HG03565 (cell line): ENCODE results near the gene PKD1L1.
"Not testable (repeated sequence)": the region's sequence is repeated elsewhere in the genome, so short reads cannot be mapped to it uniquely, and the experiment has no call there.

Experiments
- ATAC-seq: cut with Tn5 transposase; IDR thresholded peaks from one replicate; pipeline ENCODE4 v1.9.1; 2021; ENCODE audit warnings: mild to moderate bottlenecking, moderate library complexity; ENCODE audit not compliant: unreplicated experiment

Gene PKD1L1

DNA sequence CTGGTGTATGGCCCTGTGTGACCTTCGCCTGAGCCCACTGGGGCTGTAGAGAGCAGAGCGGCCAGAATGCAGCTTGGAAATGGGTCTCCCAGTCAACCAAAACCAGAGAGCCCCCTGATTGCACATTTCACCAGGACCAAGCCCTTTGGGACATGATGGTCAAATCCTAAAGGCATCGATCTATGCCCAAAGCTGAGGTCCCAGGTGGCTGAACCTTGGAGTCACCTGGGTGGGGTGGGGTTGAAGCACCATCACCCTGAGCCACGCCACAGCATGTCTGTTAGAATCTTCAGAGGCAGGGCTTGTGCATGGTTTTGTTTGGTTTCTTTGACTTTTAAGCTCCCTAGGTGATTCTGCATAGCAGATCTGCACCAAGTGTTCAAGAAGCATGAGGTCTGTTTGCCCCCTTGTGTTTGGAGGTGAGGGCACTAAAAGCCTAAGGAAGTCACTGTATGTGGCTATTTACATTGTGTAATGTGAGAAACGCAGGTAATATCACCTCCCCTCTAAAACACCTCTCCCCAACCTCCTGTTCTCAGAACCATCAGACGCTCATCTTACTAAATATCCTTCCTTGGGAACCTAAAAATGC, 9.6 kb downstream of the PKD1L1 start:
- no peak for ATAC-seq

DNA sequence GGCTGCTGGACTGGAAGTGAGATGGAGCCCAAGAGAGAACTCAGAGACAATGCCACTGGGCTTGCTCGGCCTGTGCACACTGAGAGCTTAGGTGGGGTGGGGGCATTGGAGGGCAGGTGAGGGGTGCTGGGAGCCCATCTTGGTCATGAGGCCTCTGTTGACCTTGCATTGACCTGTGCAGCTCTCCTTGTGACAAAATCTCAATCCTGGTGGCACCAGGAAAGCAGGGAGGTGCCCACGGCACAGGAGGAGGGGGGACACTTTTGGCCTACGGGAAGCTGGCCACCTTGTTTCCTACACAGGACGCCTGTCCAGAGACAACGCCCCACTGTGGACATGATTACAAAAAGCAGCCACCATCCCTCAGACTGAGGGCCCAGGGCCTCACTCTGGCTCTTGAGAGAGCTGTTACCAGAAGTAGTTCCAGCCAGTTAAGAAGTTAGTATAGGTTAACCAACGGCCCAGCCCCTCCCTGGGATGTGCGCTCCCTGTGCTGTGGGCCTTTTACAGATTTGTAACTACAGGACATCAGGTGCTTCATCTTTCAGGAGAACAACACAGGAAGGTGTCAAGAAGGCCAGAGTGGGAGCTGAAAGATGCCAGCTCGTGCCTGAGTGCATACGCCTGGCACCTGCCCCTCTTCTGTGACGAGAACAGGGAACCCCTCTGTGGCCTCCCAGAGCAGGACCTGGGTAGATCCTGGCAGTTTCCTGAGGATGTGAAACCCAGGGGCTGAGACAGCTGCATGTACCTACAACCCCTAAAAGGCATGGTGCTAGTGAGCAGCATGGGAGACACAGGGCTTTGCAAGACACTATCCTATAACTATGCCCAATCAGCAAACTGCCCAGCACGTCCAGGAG, 10.3 kb downstream of the PKD1L1 start:
- peak; percentile 35 for ATAC-seq

DNA sequence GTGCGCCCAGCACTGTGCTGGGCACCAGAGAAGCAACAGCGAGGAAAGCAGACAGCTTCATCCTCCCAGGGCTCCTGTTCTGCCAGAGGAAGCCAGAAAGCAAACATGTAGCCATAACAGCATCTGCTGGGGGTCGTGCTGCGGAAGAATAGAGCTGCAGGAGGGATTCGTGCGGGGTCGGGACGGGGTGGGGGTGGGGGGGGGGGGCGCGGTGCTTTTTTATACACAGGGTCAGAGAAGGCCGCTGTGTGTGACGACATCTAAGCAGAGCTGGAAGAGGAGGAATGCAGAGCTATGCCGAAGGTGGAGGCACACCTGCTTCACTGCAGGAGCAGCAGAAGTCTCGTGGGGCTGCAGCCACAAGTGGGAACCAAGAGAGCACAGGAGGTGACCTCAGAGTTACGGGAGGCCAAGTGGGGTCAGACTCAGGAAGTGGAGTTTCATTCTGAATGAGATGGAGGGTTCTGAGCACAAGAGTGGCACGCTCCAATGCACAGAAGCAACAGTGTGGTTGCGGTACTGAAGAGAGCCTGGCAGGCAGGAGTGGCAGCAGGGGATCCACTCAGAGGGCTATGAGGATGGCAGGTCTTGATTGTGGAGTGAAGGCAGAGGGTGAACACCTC, 11.1 kb downstream of the PKD1L1 start:
- ATAC-seq = peak; percentile 97

DNA sequence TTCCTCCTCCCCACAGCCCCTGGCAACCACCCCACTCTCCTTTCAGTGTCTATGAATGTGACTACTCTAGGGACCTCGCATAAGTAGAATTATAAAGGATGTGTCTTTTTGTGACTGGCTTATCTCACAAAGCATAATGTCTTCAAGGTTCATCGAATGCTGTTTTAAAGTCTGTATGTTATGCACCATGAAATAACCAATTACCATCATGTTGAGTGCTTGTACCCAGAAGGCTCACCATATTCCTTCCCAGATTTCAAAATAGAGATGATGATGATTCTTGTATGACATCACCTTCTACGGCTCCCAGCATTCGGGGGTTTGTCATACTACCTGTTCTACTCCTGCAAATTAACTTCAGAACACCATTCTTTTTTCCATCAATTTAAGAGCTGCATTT, 11.9 kb downstream of the PKD1L1 start:
- no peak for ATAC-seq

DNA sequence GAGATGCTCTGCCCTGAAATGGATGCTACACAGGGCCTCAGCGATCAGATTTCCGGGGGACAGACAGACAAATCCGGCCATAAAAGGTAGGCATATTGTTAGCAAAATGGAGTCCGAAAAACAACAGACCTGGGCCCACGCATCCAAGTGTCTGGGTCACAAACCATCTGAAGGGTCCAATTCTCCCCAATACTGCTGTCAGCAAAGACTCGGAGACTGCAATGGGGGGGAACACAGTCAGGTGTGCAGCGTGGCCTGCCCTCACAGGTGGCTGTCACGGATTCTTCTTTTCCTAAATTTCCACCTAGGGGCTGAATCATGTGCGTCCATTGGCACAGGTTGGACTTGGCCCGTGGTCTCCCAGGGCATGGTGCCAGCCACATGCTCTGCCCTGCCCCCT, 12.9 kb downstream of the PKD1L1 start:
- no peak for ATAC-seq

DNA sequence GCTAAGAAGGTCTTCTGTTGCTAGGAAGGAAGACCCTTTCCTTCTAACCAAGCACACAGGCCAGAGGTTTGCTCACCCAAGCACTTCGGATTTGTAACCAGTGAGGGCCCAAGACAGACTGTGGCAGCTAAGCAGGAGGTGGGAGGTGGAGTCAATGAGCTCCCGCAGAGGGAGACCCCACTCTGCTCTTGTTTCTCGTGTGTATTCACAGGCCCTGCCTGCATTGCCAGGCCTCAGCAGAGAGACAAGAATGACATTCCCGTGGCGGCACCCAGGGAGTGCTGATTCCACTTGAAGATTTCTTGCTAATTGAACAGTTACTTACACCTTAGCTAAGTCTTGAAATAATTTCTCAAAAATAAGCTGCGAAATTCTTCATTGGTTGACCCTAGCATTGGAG, 13.4 kb downstream of the PKD1L1 start:
- no peak for ATAC-seq

DNA sequence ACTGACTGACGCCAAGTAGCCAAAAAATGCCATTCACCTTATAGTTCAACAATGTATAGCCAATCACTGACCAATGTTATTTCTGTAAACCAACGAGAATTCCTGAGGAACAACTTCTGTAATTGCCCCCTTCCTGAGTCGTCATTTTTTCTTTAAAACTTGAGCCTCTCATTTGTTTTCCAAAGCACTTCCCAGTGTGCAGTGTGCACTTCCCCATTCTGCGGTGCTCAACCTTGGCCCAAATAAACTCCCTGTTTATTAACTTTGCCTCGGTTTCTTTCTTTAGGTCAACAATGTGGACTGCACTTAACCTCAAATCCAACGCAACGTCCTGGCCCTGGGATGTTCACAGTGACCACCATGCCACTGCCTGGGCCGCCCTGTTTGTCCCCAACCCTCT, 15.1 kb downstream of the PKD1L1 start:
- ATAC-seq = no peak

DNA sequence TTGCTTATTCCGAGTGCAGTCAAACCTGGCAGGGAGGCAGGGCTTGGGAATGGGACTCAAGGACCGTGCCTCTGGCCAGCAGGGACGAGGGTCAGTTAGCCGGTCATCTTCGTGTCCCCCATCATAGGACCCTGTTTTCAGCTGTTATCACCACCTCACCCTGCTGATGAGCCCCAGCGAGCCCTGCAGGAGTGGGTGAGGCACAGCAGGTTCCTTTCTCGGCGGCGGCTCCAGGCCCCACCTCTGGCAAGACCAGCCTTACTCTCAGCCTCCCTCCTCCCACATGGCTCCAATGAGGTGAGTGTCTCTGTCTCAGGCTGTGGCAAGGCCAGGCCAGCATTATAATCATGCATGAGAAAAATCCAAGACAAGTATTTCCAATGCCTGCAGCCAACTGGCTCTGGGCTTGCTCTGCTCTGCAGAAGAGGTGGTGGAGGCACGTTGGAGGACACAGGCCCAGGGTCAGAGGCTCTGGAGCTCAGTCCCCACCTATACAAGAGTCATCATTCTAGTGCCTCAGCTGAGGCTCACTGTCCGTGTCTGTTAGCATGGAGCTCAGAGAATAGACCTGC, 15.7 kb downstream of the PKD1L1 start:
- ATAC-seq = no peak

DNA sequence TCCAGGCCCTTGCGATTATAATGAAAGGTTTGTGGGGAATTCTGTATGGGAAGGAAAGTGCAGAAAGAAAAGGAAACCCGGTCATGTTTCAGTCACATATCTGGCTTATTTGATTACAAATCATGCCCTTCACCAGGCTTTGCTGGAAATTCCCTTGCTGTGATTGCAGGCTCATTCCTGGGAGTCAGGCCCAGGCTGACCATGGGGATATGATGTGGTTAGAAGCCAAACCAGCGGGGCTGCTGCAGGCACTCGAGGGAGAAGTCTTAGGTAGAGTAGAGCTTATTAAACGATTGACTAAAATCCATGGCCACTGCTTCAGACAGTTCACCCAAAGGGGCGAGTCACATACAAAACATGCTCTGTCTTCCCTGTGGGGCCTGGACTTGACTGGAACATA, 16.2 kb downstream of the PKD1L1 start:
- ATAC-seq = no peak

DNA sequence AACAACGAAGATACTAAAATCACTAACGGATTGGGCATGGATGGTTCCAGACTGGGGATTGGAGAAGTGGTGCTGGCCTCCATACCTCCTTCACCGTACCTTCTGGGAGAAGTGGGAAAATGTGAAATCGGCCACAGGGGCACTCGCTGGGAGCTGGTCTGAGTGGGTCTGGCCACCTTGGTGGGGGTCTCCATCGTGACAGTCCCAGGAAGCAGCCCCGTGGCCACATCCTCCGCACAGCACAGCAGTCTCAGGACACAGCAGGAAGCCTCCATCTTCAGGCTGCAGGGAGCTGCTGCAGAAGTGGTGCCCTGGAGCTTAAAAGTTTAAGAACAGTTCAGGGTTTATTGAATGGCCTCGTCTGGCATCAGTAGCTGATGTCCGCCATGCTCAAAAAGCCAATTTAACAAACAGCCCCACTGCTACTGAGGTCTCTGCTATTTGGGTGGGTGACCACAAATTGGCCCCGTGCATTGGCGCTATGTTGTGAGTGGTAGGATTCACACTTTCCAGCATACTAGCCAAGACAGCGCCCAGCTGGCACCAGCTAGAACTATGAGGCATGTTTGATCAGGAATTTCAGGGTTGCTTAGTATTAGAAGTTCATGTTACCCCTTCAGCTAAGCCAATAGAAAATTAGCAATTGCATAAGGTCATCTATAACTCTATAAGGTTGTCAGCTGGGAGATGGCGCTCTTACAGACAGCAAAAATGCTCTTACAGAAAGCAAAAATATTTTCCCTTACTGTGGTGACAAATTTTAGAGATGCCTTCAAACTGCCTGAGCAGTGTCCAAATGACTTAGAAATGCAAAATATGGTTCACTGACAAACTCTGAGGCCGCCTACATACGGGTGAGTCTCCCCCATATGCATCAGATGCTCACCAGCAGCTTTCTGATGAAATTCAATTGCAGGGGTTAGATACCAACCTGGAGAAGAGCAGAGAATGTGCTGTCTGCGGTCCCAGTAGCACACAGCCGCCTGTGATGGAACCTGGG, 17.0 kb downstream of the PKD1L1 start:
- ATAC-seq = no peak

DNA sequence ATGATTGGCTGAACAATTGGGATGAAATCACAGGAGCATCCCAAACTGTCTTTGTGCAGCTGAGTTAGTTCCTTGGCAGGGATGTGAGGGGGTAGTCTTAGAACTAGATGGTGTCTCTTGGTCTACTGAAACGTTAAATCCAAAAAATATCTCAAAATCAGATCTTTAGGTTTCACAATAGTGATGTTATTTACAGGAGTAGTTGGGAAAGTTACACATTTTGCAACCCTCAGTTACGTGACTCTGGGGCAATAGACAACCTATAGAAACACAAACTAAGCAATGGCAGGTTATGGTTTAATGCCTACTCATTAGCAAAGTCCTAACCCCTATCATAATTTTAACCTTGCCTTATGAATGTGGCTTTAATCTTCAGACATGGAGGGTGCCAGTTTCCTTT, 24.0 kb downstream of the PKD1L1 start:
- no peak for ATAC-seq

DNA sequence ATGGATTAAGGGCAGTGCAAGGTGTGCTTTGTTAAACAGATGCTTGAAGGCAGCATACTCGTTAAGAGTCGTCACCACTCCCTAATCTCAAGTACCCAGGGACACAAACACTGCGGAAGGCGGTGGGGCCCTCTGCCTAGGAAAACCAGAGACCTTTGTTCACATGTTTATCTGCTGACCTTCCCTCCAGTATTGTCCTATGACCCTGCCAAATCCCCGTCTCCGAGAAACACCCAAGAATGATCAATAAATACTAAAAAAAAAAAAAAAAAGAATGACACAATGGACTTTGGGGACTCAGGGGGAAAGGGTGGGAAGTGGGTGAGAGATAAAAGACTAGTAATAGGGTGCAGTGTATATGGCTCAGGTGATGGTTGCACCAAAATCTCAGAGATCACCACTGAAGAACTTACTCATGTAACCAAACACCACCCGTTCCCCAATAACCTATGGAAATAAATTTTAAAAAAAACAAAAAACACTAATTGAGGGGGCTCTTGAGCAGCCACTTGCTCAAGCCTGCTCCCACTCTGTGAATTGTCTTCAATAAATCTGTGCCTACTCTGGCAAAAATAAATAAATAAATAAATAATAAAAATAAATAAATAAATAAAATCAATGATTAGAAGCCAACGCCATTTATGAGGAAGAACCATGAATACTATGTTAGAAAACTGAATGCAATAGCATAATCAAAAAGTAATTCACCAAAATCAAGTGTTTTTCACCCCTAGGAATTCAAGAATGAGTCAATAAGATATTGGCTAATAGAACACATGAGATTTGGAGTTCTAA, 25.0 kb downstream of the PKD1L1 start:
- ATAC-seq = not testable (repeated sequence)

DNA sequence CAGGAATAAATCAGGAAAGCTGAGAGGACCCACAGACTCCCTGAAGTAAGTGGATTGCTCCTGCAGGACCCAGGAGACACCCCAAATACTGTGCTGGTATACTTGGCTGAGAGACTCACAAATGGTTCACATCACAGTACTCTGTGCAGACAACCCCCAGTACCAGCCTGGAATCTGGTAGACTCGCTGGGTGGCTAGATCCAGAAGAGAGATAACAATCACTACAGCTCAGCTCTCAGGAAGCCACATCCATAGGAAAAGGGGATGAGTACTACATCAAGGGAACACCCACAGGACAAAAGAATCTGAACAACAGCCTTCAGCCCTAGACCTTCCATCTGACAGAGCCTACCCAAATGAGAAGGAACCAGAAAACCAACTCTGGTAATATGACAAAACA, 31.8 kb downstream of the PKD1L1 start:
- ATAC-seq = not testable (repeated sequence)

DNA sequence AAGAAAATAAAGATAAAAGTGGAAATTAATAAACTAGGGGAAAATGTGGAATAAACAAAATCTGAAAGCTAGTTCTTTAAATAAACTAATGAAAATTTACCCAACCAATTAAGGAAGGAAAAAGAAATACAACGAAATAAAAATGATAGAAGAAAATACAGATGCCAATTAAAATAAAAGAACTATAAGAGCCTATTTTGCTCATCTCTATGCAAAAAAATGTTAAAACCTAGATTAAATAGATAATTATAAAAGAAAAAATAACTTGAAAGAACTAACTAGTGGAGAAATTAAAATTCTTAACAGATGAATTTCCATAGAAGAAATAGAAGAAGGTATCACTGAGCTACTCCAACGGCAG, 32.7 kb downstream of the PKD1L1 start:
- ATAC-seq = no peak

DNA sequence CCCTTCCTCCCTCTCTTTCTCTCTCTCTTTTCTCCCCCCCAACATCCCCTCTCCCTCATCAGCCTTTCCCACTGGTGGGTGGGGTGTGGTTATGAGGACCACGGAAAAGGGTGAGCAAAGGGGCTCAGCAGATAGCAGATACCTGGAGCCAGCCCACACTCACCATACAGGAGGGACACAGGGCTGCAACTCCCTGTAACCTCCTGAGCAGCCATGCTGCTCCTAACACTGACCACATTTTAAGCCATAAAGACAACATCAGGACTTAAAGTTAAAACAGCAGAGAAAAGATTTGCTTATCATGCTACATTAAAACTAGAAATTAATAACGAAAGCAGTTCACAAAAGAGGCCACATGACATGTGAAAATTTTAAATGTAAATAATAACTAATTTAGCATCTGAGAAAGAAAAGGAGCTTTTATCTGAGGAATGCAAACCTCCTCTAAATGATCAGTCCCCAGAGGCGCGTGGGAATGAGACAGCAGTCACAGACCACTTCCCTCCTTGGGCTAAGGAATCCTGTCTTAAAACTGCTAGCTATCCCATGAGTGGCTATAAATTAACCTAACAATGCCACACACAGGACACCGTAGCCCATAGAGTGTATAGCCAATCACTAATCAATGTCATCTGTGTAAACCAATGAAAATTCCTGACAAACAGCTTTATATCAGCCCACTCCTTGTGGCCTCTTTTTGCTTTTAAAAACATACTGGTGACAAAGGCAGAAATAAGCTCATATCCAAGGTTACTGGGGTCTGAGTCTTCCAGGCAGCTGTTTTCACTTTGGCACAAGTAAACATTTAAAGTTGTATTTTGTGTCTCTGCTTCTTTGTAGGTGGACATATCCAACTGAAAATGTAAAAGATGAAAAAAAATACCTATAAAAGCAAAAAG, 33.3 kb downstream of the PKD1L1 start:
- no peak for ATAC-seq

DNA sequence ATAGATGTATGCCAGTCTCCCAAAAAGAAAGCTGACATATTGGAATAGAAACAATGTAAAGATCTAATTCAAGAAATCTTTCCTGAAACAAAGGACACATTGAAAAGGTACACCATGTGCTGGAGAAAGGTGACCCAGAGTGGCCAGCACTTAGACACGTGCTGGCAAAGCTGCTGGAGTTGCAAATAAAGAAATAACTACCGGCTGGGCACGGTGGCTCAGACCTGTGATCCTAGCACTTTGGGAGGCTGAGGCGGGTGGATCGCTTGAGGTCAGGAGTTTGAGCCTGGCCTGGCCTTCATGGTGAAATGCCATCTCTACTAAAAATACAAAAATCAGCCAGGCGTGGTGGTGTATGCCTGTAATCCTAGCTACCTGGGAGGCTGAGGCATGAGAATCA, 35.9 kb downstream of the PKD1L1 start:
- no peak for ATAC-seq

DNA sequence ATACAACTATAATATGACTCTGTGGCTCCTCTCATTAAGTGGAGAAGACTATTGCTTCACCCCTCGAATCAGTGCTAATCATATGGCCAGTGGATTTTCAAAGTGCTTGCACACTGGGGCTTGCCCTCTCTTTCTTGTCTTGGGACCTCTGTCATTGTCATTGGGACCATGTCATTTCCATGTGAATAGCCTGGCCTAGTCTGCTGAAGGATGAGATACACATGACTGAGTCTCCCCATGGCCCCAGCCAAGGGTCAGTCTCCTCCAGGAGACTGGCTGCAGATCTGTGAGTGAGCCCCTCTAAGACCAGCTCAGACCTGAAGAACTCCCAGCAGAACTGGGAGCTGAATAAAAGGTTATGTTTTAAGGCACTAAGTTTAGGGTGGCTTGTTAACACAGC, 39.5 kb downstream of the PKD1L1 start:
- ATAC-seq = no peak

DNA sequence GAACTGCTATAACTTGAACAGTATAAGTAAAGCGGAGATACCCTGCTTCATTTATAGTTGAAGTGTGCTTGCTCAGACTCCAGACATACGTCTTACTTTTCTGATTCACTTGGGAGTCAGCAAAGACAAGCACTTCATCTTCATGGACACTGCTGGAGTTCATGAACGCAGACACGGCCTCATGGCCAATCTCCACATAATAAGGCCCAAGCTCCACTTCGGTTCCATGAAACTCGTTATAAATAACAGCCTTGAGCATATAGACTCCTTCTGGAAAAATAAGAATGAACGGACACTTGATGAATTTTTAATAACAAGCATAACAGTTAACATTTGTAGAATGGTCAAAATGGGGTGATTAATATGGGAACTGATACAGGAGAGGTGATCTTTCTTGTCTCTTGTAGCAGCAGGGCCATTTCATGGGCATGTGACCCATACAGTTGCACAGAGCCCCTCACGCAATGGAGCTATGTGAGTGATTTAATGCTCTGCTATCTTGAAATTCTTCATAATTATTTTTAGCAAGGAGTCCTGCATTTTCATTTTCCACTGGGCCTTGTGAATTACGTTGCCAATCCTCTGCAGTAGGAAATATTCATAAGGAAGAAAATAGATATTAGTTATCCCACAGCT, 40.2 kb downstream of the PKD1L1 start:
- no peak for ATAC-seq
